8988T (cell line): ENCODE measurements around the gene SUFU.
A peak's percentile ranks its signal among the peaks of the same experiment; 100 is the strongest.

Experiments used
- DNase-seq: peaks from one replicate; pipeline ENCODE4 v3.0.0; 2011

The SUFU gene

GRCh38 chr10:102642736-102643335 is 139.1 kb downstream of the SUFU start:
- no peak for DNase-seq

- DNase-seq = no peak
Measured at GRCh38 chr10:102643336-102644065, 139.7 kb downstream of the SUFU start.

- no peak for DNase-seq
Measured at GRCh38 chr10:102644066-102644645, 140.4 kb downstream of the SUFU start, which contains the start of gene TRIM8. TRIM8 (plus strand) TSS chr10:102644479; CDS start chr10:102644618, 139 bp downstream.

GRCh38 chr10:102644646-102645387 is 141.0 kb downstream of the SUFU start:
- DNase-seq = peak; percentile 81

- no peak for DNase-seq
Measured at GRCh38 chr10:102645388-102645740, 141.6 kb downstream of the SUFU start.

- DNase-seq = peak; percentile 77
Measured at GRCh38 chr10:102645741-102646609, 142.2 kb downstream of the SUFU start.

- no peak for DNase-seq
Measured at GRCh38 chr10:102646610-102647442, 143.1 kb downstream of the SUFU start.

- DNase-seq = no peak
Measured at GRCh38 chr10:102647443-102648268, 143.9 kb downstream of the SUFU start.

- DNase-seq = no peak
Measured at GRCh38 chr10:102648269-102648888, 144.6 kb downstream of the SUFU start.

GRCh38 chr10:102648889-102649796 is 145.4 kb downstream of the SUFU start:
- no peak for DNase-seq

GRCh38 chr10:102649797-102650654 is 146.3 kb downstream of the SUFU start:
- DNase-seq = no peak

GRCh38 chr10:102650655-102651454 is 147.1 kb downstream of the SUFU start:
- DNase-seq = no peak

GRCh38 chr10:102651455-102652169 is 147.8 kb downstream of the SUFU start:
- no peak for DNase-seq

GRCh38 chr10:102652170-102652916 is 148.6 kb downstream of the SUFU start:
- DNase-seq = no peak

GRCh38 chr10:102653060-102653459 is 149.3 kb downstream of the SUFU start:
- no peak for DNase-seq

- no peak for DNase-seq
Measured at GRCh38 chr10:102654566-102654965, 150.8 kb downstream of the SUFU start.
